Measurements from ENCODE around the gene DYNC2H1. TPM values are rescaled to one million over a fixed set of nuclear protein-coding genes. Genes with fewer than 3 reads are reported as not detected.

Gene DYNC2H1
- total RNA-seq, 2 experiments from 2014 or later = 1.4 to 1.9 TPM

DNA sequence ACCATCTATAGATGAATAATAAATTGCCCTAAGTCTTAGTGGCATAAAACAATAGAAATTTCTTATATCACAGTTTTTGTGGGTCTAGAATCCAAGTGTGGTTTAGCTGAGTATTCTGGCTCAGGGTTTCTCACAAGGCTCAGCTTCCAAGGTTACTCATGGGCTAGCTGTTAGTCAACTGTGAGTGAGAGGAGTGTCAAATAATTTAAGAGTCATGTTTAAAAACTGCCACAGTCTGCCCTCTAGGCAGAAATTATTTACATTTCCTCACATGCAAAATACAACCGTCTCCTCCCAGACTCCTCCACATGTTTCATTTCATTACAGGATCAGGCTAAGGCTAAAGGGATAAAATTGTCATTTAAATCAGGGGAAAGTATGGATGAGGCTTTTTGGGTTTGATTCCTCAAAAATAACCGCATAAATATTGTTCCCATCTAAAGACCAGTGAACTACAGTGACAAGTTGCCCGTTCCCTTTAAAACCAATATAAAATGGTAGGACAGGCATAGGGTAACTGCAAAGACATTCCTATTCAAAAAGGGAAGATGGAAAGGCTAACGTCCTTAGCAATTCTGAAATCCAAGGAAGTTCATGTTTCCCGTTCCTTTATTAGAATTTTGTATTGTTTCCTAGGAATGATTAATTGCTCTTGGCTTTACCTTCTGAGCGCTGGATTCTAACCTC, 324.3 kb downstream of the DYNC2H1 start:
- Mint-ChIP-seq H3K27ac (no peak overlapping the region), H3K36me3 (ENCODE audit: low read depth) (no peaks in the 10 kb centered on the region), H3K4me1 (no peaks in the 10 kb centered on the region), H3K9me3 (ENCODE audit: low read depth) (no peaks in the 10 kb centered on the region), H3K27me3 (no peaks in the 10 kb centered on the region), H3K4me3 (no peak overlapping the region)
- ChIA-PET POLR2A (no interaction called here), CTCF (no interaction called here)
- DNase-seq (no peak), ATAC-seq (no peak)
- intact Hi-C loops (cut with DNase I, micrococcal nuclease) = no loop called here

DNA sequence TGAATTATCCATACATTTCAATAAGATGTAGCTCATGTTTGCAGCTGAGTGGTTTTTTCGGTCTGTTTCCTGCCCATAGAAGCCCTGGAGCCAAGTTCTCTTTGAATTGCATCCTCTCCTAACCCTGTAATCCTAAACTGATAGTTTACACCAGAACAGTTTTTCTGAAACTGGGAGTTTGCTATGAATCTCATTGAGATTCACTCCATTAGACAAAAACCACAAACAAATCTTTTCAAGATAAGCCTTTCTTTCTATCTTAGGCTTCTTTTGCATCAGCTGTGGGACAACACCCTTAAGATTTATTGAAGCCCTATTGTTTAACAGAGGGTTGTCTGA, 324.8 kb downstream of the DYNC2H1 start:
- no peak for DNase-seq
- ATAC-seq = no peak
- intact Hi-C loops (cut with DNase I, micrococcal nuclease) = no loop called here
- ChIA-PET CTCF (interaction anchor here (0.8 kb wide), 1 partner anchor 104 kb away, joined by 3 read pairs; no protein-coding TSS in a partner anchor), POLR2A (no interaction called here)
- no peak overlapping the region for H3K4me3 Mint-ChIP-seq
- no peak overlapping the region for H3K27ac Mint-ChIP-seq
- H3K4me1 Mint-ChIP-seq = no peaks in the 10 kb centered on the region
- no peaks in the 10 kb centered on the region for H3K36me3 Mint-ChIP-seq (ENCODE audit: low read depth)
- no peaks in the 10 kb centered on the region for H3K9me3 Mint-ChIP-seq (ENCODE audit: low read depth)
- H3K27me3 Mint-ChIP-seq = no peaks in the 10 kb centered on the region

DNA sequence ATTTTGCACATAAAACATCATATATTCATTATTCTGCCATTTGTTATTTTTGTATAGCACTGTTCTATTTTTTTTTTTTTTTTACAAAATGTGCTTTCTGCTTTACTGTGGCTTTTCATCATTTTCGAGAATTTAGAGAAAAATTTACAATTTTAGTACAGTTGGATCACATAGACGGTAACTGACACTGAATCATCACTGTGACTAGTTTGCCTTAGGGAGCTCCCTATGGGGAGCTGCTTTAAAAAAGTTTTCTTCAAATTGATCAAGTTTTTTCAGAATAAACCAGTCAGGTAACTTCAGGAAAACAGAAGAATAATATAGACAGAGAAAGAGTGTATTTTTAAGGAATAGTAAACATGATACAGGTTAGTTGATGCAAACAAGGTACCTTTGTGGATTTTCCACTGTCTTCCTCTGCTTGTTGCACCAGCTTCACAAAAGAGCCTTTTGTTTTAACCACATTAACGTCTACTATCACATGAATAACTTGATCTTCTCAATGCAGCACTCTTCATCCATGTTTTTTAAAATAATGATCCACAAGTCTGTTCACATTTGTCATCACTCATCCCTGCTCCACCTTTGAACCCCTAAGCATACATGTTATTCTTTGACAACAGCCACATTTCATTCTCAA, 327.0 kb downstream of the DYNC2H1 start:
- ATAC-seq (no peak), DNase-seq (no peak)
- CTCF ChIA-PET = no interaction called here
- Mint-ChIP-seq H3K4me1 (no peaks in the 10 kb centered on the region), H3K27me3 (no peaks in the 10 kb centered on the region), H3K27ac (no peak overlapping the region), H3K36me3 (ENCODE audit: low read depth) (no peaks in the 10 kb centered on the region), H3K9me3 (ENCODE audit: low read depth) (no peaks in the 10 kb centered on the region), H3K4me3 (no peak overlapping the region)
- intact Hi-C loops (cut with DNase I, micrococcal nuclease) = no loop called here
- POLR2A ChIA-PET = no interaction called here

DNA sequence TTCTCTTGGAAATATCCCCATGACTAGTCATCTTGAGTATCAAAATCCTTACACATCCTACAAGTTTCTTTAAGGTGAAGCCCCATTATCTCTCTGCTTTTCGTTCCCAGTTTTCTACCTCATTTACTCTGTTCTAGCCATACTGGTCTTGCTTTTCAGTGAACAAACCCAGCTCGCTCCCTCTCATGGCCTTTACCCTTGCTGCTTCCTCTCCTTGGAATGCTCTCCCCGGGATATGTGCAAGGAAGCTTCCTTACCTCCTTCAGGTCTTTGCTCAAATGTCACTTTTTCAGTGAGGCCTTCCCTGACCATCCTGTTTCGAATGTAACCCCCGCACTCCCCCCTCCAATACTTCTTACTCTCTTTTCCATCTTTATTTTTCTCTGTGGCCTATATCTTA, 331.8 kb downstream of the DYNC2H1 start:
- Mint-ChIP-seq H3K27ac (no peak overlapping the region), H3K9me3 (ENCODE audit: low read depth) (no peaks in the 10 kb centered on the region), H3K4me3 (no peak overlapping the region), H3K36me3 (ENCODE audit: low read depth) (no peaks in the 10 kb centered on the region), H3K27me3 (no peaks in the 10 kb centered on the region), H3K4me1 (no peaks in the 10 kb centered on the region)
- DNase-seq = no peak
- intact Hi-C loops (cut with DNase I, micrococcal nuclease) = no loop called here
- ATAC-seq = no peak
- ChIA-PET POLR2A (no interaction called here), CTCF (interaction anchor here (1.0 kb wide), 1 partner anchor 14 kb away, joined by 3 read pairs; no protein-coding TSS in a partner anchor)

DNA sequence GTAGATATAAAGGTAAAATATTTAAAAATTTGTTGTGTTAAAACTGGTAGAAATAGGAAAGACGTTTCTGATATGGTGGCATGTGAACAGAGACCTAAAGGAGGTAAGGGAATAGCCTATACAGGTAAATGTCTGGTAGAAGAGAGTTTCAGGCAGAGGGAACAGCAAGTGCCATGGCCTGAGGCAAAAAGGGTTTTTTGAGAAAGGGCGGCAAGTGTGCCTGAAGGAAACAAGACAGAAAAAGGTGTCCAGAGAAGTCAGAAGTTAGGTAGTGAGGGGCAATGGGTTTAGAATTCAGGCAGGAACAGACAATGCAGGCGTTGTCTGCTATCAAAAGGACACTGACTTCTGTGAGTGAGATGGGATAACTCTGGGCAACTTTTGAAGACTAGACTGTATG, 339.7 kb downstream of the DYNC2H1 start:
- Mint-ChIP-seq H3K9me3 (ENCODE audit: low read depth) (no peaks in the 10 kb centered on the region), H3K4me1 (no peaks in the 10 kb centered on the region), H3K36me3 (ENCODE audit: low read depth) (no peaks in the 10 kb centered on the region), H3K27me3 (no peaks in the 10 kb centered on the region), H3K4me3 (no peak overlapping the region), H3K27ac (no peak overlapping the region)
- intact Hi-C loops (cut with DNase I, micrococcal nuclease) = no loop called here
- POLR2A ChIA-PET = no interaction called here
- no peak for ATAC-seq
- CTCF ChIA-PET = no interaction called here
- DNase-seq = no peak

DNA sequence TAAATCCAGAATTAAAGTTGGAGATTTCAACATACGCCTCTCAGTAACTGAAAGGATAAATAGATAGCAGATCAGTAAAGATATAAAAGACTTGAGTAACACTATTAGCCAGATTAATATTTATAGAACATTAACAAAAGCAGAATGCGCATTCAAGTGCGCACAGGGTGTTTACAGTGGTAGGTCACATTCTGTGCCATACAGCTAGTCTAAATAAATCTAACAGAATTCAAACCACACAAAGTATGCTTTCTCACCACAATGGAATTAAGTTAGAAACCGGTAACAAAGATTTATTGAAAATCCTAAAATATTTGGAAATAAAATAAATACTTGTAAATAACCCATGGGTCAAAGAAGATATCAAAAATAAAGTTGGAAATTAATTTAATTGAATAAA, 341.0 kb downstream of the DYNC2H1 start:
- no peaks in the 10 kb centered on the region for H3K27me3 Mint-ChIP-seq
- no peaks in the 10 kb centered on the region for H3K4me1 Mint-ChIP-seq
- no peak overlapping the region for H3K27ac Mint-ChIP-seq
- CTCF ChIA-PET = no interaction called here
- DNase-seq (no peak), ATAC-seq (no peak)
- no peaks in the 10 kb centered on the region for H3K36me3 Mint-ChIP-seq (ENCODE audit: low read depth)
- no peaks in the 10 kb centered on the region for H3K9me3 Mint-ChIP-seq (ENCODE audit: low read depth)
- no peak overlapping the region for H3K4me3 Mint-ChIP-seq
- POLR2A ChIA-PET = no interaction called here
- intact Hi-C loops (cut with DNase I, micrococcal nuclease) = no loop called here

DNA sequence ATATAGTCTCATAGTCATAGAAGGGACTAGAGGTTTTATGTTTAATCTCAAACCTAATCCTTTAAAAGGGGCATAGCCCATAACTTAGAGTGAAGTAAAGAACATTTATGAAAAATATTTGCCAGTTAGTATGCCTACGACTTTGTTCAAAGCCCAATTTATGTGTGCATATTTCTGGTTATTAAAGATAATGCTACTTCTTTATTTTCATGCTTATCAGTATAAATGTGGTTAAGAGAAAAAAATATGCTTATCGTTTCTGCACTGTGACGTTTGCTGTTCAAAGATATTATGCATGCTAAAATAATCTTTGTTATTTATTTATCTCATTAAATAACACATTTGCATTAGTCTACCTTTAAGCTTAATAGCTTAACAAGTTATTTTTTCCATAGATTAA, 343.9 kb downstream of the DYNC2H1 start:
- intact Hi-C loops (cut with DNase I, micrococcal nuclease) = no loop called here
- ATAC-seq = no peak
- DNase-seq = no peak
- no peaks in the 10 kb centered on the region for H3K36me3 Mint-ChIP-seq (ENCODE audit: low read depth)
- ChIA-PET CTCF (no interaction called here), POLR2A (no interaction called here)
- no peaks in the 10 kb centered on the region for H3K9me3 Mint-ChIP-seq (ENCODE audit: low read depth)
- H3K27ac Mint-ChIP-seq = no peak overlapping the region
- no peaks in the 10 kb centered on the region for H3K27me3 Mint-ChIP-seq
- no peaks in the 10 kb centered on the region for H3K4me1 Mint-ChIP-seq
- no peak overlapping the region for H3K4me3 Mint-ChIP-seq

DNA sequence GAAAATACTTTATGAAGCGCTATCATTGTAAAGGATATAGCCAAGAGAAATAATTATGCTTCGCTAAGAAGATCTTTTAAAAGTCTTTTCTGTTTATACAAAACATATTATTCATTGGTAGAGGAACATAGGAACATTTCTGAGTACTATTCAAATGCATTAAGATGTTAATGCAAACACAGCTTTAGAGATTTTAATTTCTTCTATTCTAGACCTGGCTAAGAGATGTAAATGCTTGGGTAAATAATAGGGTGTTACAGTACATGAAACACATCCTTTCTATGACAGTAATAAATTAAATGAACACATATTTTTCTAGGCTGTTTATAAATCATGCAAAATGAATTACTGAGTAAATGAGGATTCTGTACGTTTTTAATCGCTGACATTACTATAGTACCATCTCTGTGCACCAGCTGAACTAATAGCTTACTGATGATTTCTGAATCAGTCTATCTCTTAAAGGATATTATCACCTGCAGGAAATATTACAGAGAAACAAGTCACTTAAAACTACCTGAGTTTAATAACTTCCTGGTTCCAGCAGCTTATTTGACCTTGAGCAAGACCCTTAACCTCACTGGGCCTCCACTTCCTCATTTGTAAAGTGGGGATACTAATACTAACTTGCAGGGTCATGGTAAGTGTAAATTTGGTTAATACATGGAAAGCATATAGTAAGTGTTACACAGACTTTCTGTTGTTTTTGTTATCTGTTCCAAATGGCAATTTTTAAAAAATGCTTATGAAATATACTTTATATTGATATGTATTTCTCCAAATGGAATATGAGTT, 344.9 kb downstream of the DYNC2H1 start:
- ATAC-seq (no peak), DNase-seq (no peak)
- ChIA-PET POLR2A (no interaction called here), CTCF (no interaction called here)
- Mint-ChIP-seq H3K9me3 (ENCODE audit: low read depth) (no peaks in the 10 kb centered on the region), H3K27ac (no peak overlapping the region), H3K27me3 (no peaks in the 10 kb centered on the region), H3K4me3 (no peak overlapping the region), H3K36me3 (ENCODE audit: low read depth) (no peaks in the 10 kb centered on the region), H3K4me1 (no peaks in the 10 kb centered on the region)
- intact Hi-C loops (cut with DNase I, micrococcal nuclease) = no loop called here

DNA sequence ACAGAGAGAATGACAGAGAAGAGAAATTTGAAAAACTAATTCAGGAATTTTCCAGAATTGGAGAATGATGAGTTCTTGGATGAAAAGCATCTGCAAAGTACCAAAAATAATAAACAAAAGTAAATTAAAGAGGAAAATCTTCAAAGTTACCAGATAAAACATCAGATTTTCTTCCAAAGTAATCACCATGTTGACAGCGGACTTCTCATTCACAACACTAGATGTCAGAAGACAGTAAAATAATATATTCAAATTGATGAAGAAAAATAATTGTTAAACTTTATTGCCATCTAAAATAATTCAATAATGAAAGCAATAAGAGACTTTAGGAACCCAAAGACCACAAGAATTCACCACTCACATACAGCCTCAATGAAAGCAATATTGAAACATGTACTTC, 355.2 kb downstream of the DYNC2H1 start:
- POLR2A ChIA-PET = no interaction called here

DNA sequence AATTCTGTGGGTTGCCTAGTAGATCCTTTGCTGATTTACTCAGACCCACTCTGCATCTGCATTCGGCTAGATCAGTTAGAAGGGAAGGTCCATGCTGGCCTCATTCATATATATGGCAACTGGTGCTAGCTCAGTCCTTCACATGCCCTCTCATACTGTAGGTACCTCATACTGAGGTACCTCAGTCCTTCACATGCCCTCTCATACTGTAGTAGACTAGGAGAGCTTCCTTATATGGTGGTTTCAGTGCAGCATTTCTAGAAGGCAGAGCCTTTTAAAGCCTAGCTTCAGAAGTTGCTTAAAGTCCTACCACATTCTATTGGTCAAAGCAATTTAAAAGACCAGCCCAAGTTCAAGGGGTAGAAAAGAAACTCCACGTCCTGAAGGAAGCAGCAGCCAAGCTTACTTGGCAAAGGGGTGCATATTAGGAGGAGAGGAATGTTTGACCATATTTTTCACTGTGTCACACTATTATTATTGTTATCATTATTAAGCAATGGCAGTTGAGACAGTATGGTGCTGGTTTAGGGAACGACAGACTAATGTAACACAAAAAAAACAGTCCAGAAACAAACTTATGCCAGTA, 356.4 kb downstream of the DYNC2H1 start:
- POLR2A ChIA-PET = no interaction called here
- Mint-ChIP-seq H3K36me3 (ENCODE audit: low read depth) (no peaks in the 10 kb centered on the region), H3K4me3 (no peak overlapping the region), H3K27me3 (no peaks in the 10 kb centered on the region), H3K4me1 (no peaks in the 10 kb centered on the region), H3K27ac (no peak overlapping the region), H3K9me3 (ENCODE audit: low read depth) (no peaks in the 10 kb centered on the region)
- ATAC-seq (no peak), DNase-seq (no peak)
- CTCF ChIA-PET = no interaction called here
- intact Hi-C loops (cut with DNase I, micrococcal nuclease) = no loop called here

More for the DNA sequence above, 355.2 kb downstream of the DYNC2H1 start:
- no peak for DNase-seq
- Mint-ChIP-seq H3K36me3 (ENCODE audit: low read depth) (no peaks in the 10 kb centered on the region), H3K4me1 (no peaks in the 10 kb centered on the region), H3K27ac (no peak overlapping the region), H3K4me3 (no peak overlapping the region), H3K9me3 (ENCODE audit: low read depth) (no peaks in the 10 kb centered on the region), H3K27me3 (no peaks in the 10 kb centered on the region)
- CTCF ChIA-PET = no interaction called here
- intact Hi-C loops (cut with DNase I, micrococcal nuclease) = no loop called here
- no peak for ATAC-seq

DNA sequence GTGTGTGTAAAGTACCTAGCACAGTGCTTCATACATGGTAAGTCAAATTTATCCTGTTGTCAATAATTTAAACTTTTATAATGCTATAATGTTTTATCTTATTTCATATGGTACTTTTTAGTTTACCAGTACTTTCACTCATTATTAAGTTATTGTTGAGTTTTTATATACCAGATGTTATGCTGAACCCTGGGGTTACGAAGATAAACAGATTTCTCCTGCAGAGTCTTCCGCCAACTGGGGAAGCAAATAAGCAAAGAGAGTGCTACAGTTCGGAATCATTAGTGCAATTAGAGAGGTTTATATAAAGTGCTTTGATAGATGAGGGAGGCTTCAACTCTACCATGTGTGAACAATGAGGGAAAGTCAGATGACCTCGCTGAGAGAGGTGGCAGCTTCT, 362.3 kb downstream of the DYNC2H1 start:
- no peak for DNase-seq
- Mint-ChIP-seq H3K36me3 (ENCODE audit: low read depth) (no peaks in the 10 kb centered on the region), H3K9me3 (ENCODE audit: low read depth) (no peaks in the 10 kb centered on the region), H3K4me3 (no peak overlapping the region), H3K4me1 (no peaks in the 10 kb centered on the region), H3K27ac (no peak overlapping the region), H3K27me3 (no peaks in the 10 kb centered on the region)
- CTCF ChIA-PET = no interaction called here
- POLR2A ChIA-PET = no interaction called here
- intact Hi-C loops (cut with DNase I, micrococcal nuclease) = no loop called here
- ATAC-seq = no peak

DNA sequence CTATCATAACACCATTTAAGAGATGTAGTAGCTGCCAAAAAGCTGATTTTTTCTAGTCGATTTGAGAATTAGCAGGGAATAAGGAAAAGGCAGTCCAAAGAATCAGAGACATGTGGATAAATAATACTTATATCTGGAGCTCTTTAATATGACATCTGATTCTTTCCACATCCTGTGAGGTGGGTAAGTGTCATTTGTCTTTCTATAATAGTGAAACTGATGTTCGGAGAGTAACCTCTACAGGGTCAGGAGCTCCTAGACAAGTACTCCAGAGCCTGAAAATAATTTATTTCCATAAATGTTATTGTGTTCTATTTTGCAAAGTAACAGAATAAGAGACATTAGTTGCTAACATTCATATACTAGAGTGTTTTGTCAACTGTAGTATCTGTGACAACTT, 367.6 kb downstream of the DYNC2H1 start:
- ATAC-seq = no peak
- H3K4me1 Mint-ChIP-seq = no peaks in the 10 kb centered on the region
- no peak for DNase-seq
- intact Hi-C loops (cut with DNase I, micrococcal nuclease) = no loop called here
- no peaks in the 10 kb centered on the region for H3K36me3 Mint-ChIP-seq (ENCODE audit: low read depth)
- no peak overlapping the region for H3K27ac Mint-ChIP-seq
- no peaks in the 10 kb centered on the region for H3K9me3 Mint-ChIP-seq (ENCODE audit: low read depth)
- CTCF ChIA-PET = no interaction called here
- no peak overlapping the region for H3K4me3 Mint-ChIP-seq
- POLR2A ChIA-PET = no interaction called here
- H3K27me3 Mint-ChIP-seq = no peaks in the 10 kb centered on the region

Measured in activated CD4-positive, alpha-beta T cell treated with anti-CD3 and anti-CD28 coated beads for 36 hours (primary cell).